ENCODE results near the gene CCL11. TPM values are rescaled to one million over a fixed set of nuclear protein-coding genes. Genes with fewer than 3 reads are reported as not detected.

Gene CCL11
- total RNA-seq, 1 donor from 2014 or later, result not detected

- H3K4me3 Mint-ChIP-seq, result no peak overlapping the region
- DNase-seq (ENCODE audit: low read depth, low spot score), result no peak
- TF ChIP-seq, protein P1, sequence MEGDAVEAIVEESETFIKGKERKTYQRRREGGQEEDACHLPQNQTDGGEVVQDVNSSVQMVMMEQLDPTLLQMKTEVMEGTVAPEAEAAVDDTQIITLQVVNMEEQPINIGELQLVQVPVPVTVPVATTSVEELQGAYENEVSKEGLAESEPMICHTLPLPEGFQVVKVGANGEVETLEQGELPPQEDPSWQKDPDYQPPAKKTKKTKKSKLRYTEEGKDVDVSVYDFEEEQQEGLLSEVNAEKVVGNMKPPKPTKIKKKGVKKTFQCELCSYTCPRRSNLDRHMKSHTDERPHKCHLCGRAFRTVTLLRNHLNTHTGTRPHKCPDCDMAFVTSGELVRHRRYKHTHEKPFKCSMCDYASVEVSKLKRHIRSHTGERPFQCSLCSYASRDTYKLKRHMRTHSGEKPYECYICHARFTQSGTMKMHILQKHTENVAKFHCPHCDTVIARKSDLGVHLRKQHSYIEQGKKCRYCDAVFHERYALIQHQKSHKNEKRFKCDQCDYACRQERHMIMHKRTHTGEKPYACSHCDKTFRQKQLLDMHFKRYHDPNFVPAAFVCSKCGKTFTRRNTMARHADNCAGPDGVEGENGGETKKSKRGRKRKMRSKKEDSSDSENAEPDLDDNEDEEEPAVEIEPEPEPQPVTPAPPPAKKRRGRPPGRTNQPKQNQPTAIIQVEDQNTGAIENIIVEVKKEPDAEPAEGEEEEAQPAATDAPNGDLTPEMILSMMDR (conservative IDR thresholded peaks at IDR 0.05), result no peak
- no peak overlapping the region for H3K27ac Mint-ChIP-seq (ENCODE audit: unreplicated experiment)
- no peaks in the 10 kb centered on the region for H3K4me1 Mint-ChIP-seq
- no peaks in the 10 kb centered on the region for H3K9me3 Mint-ChIP-seq
- peaks cover 43% of the 10 kb centered on the region for H3K27me3 Mint-ChIP-seq (ENCODE audit: low read depth)
- no peaks in the 10 kb centered on the region for H3K36me3 Mint-ChIP-seq (ENCODE audit: low read depth)
Observed at GRCh38 chr17:34290586-34290985, 5.0 kb downstream of the CCL11 start.

DNA sequence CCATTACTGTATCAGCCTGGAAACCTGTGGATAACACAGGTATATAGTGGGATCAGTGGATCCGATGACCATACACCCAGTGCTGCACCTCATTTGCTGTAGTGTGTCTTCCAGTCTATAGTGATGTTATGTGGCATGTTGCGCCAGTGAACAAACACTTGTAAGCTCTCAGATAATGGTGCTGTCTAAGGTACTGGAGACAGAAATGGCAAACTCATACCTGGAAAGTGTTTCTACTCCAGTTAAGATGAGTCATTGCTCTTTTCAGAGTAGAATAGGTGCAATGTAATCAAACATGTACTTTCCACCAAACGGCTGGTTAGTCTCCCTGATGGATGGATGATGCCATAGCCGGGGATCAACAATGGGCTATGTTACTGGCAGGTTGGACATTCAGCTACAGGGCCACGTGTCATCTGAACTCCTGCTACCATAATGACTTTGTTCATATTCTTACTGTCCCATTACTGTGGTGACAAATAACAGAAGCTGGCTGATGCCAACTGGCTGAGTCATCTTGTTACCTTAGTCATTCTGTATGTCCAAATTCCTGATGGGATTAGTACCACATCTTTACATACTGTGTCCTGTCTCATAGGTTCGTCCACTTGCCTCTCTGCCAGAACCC, 6.3 kb downstream of the CCL11 start:
- Mint-ChIP-seq H3K9me3 (no peaks in the 10 kb centered on the region), H3K27me3 (ENCODE audit: low read depth) (peaks cover 31% of the 10 kb centered on the region), H3K4me1 (no peaks in the 10 kb centered on the region), H3K27ac (ENCODE audit: unreplicated experiment) (no peak overlapping the region), H3K4me3 (no peak overlapping the region), H3K36me3 (ENCODE audit: low read depth) (no peaks in the 10 kb centered on the region)
- DNase-seq (ENCODE audit: low read depth, low spot score), result no peak
- TF ChIP-seq, protein P1 (conservative IDR thresholded peaks at IDR 0.05), result no peak

DNA sequence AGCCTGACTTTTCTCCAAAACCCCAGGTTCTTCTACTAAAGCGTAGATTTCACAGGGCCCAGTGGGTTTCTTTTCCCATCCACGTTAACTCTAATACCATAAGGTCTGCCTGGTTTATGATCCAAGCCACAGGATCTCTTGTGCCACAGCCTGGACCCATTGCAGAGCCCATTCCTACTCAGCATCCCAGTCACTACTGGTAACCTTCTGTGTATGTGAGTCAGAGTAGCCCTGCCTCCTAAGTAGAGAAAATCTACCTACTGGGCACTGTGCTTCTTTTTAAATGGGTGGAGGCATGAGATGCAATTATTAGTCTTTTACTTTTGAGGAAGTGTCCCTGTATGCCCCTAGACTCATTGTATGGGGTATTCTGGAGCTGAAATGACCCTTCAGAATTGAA, 13.5 kb downstream of the CCL11 start:
- H3K27me3 Mint-ChIP-seq (ENCODE audit: low read depth), result peaks cover 11% of the 10 kb centered on the region
- H3K4me3 Mint-ChIP-seq, result no peak overlapping the region
- TF ChIP-seq, protein P1 (conservative IDR thresholded peaks at IDR 0.05), result no peak

DNA sequence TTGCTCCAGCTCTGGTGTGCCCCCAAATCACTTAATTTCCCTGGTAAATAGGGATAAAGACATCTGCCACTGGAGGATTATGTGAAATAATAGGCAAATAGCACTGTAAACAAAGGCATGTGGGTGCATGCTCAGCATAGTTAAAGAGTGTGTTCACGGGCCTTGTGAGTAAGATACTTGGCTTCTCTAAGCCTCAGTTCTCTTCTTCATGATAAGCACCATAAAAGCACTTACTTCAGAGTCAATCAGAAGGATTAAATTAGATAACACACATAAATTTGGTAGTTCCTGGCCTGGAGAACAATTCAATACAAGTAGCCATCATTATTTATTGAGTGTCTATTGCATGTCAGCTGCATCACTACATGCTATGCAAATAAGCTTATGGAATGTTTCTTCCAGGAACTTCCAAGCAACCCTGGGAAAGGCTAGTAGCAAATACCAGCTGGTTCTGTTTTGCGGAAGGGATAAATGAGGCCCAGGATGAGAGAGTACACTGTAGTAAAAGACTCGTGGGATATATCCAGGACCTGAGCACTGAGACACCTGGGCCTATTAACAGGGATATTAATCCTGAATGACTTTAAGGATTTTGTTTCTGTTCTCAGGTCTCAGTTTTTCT, 14.5 kb downstream of the CCL11 start:
- no peaks in the 10 kb centered on the region for H3K36me3 Mint-ChIP-seq (ENCODE audit: low read depth)
- H3K27ac Mint-ChIP-seq (ENCODE audit: unreplicated experiment), result no peak overlapping the region
- DNase-seq (ENCODE audit: low read depth, low spot score), result no peak
- TF ChIP-seq, protein P1 (conservative IDR thresholded peaks at IDR 0.05), result no peak
- peaks cover 14% of the 10 kb centered on the region for H3K27me3 Mint-ChIP-seq (ENCODE audit: low read depth)
- no peak overlapping the region for H3K4me3 Mint-ChIP-seq
- peaks cover 6% of the 10 kb centered on the region for H3K4me1 Mint-ChIP-seq
- H3K9me3 Mint-ChIP-seq, result no peaks in the 10 kb centered on the region

More for the DNA sequence above, 13.5 kb downstream of the CCL11 start:
- peaks cover 6% of the 10 kb centered on the region for H3K4me1 Mint-ChIP-seq
- H3K27ac Mint-ChIP-seq (ENCODE audit: unreplicated experiment), result no peak overlapping the region
- no peaks in the 10 kb centered on the region for H3K36me3 Mint-ChIP-seq (ENCODE audit: low read depth)
- DNase-seq (ENCODE audit: low read depth, low spot score), result no peak
- H3K9me3 Mint-ChIP-seq, result no peaks in the 10 kb centered on the region

DNA sequence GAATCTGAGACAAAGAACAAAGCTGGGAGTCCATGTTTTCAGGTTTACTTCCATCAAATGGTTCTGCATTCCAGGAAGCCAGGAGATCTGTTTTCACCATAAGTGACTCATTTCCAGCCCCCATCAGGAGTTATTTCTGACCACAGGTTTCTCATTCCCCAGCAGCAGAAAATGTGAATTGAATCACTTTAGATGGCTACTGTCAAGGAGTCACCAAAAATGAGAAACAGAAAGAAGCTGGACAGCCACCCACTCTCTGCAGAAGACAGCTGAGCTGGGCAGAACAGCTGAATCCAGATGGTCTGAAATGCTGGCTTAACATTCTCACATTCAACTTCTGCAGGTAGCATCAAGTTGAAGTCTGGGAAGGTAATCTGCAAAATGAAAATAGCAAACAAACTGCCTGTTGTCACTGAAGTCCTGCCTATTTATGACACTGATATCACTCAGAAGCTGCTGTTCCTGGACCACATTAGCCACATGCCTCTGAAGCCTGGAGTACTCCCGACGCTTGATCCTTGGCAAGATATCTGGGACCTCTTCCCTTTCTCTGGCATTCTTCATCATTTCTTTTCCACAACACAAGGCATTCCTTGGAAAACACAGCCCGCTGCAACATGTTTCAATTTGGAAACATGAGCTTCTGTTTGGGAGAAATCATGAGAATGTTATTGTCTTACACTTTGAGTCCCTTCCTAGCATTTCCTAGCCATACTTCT, 15.3 kb downstream of the CCL11 start:
- no peak overlapping the region for H3K4me3 Mint-ChIP-seq
- no peak overlapping the region for H3K27ac Mint-ChIP-seq (ENCODE audit: unreplicated experiment)
- DNase-seq (ENCODE audit: low read depth, low spot score), result no peak
- peaks cover 16% of the 10 kb centered on the region for H3K27me3 Mint-ChIP-seq (ENCODE audit: low read depth)
- H3K9me3 Mint-ChIP-seq, result no peaks in the 10 kb centered on the region
- H3K36me3 Mint-ChIP-seq (ENCODE audit: low read depth), result no peaks in the 10 kb centered on the region
- TF ChIP-seq, protein P1 (conservative IDR thresholded peaks at IDR 0.05), result no peak
- H3K4me1 Mint-ChIP-seq, result peaks cover 6% of the 10 kb centered on the region

Measured in neural crest cell (in vitro differentiated cells).